Stimulated activated CD4-positive, alpha-beta T cell treated with anti-CD3 and anti-CD28 coated beads, Interleukin-4, amount 100 ng/mL, for 1 hour (primary cell): Measurements from ENCODE around the gene MRPL36.
"Not testable (repeated sequence)": the region's sequence is repeated elsewhere in the genome, so short reads cannot be mapped to it uniquely, and the experiment has no call there.

Experiments used
- DNase-seq: peaks from one replicate; pipeline ENCODE4 v3.0.0-alpha.2; 2020

MRPL36 gene

DNA sequence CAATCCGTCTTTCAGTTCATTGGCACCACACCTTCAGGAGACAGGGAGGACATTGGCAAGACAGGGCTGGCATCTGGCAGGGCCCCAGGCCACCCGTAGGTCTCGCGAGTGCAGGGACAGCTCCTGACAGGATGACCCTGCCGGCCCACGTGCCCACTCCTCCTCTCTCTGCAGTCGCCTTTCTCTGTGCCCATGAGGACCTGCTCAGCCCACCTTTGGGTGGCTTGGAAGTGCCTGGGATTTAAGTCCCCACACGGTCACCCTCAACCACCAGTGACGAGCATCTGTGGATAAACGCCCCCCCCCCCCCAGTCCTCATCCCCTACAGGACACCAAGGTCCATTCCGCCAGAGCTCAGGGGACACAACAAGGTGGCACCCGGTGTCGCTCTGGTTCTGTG, 4.1 kb downstream of the MRPL36 start:
- no peak for DNase-seq

DNA sequence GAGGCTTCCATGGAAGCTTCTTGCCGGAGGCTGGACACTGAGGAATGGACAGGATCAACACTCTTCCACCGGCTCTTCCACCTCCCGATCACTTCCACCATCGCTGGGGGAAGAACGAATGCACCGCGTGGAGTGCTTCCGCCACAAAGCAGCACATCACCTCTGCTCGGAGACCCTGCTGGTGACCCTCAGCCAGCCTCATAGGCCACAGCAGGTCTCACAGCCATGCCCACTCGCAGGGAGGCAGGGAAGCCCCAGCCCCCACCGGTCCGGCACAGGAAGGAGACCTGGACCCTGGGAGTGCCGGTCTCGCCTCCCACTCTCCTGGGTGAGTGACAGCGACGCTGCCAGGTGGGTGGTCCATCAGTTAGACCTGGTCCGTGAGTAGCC, 4.7 kb downstream of the MRPL36 start:
- no peak for DNase-seq

DNA sequence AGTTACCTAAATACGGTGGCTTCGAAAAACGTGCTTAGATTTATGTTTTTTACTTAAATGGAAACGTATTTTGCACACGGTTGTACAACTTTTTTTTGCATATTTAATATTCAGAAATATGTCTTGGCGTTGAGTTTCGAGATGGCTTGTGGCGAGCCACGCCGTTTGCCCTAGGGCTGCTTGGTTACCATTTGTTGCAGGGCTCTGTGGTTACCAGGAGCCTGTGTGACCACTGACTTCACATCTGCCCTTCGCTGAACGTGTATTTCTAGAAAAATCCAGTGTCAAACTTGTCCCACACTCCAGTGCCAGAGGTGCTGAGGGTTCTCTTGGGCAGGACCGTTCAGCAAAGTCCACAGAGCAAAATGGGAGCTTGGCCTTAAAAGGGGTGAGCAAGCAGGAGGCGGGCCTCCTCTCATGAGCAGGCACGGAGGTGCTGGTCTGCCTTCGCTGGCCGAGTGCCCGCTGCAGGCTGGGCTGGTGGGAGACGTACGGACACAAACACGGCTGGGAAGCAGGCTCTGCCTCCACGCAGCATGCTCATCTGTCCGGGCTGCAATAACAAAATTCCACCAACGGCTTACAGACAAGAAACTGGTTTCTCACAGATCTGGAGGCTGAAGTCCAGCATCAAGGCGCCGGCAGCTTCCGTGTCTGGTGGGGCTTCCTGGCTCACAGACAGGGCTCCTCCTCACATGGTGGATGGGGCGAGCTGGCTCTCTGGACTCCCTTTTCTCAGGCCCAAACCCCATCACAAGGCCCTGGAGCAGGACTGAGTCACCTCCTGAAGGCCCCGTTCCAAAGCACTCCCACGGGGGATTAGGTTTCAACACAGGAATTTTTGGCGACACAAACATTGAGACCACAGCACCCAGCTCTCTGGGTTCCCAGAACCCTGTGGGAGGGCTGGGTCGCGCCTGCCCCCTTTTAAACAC, 5.4 kb downstream of the MRPL36 start:
- DNase-seq = no peak

DNA sequence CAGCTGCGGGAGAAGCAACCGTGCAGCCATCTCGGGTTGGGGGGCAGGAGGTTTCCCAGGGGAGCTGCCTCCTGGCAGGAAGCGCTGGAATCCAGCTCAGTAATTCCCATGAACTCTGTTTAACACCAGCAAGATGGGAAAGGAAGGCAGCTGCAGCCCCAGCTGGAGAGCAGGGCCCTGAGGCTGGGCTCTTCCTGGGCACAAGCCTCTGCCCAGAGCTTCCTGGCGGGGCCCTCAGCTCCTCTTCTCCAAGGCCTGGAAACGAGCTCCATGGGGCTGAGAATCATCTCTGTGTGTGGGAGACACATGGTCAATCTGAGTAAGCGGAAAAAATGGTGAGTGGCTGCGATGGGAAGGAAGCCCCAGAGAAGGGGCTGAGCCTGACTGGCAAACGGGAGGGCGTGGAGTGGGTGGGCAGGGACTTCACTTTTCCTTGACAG, 6.3 kb downstream of the MRPL36 start:
- DNase-seq = no peak

DNA sequence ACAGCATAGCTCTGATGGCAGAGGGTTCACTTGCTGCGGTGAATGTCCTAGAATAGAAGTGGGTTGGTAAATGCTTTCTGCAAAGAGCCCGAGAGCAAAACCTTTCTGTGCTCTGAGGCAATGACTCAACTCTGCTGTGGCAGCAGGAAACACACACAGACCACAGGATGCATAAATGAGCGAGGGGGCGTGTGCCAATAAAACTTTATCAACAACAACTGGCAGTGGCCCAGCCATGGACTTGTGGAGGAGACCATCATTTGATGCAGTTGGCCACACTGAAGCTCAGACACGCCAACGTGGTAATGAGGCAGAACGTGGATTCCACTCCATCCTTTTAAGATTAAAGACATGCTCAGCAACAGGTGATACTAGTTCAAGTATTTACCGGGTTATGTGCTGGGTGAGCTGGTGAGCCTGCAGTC, 6.8 kb downstream of the MRPL36 start:
- peak; percentile 58 for DNase-seq

DNA sequence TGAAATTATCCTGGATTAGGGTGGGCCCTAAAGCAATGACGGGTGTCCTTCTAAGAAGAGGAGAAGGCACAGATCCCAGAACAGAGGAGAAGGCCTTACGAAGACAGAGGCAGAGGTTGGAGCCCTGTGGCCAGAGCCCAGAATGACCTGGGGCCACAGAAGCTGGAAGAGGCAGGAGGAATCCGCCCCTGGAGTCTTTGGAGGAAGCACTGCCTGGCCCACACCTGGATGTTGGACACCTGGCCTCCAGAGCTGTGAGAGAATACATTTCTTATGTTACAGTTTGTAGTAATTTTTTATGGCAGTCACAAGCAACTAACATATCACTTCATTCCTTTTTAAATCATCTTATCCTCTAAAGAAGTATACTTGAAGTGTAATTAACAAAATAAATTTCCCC, 8.5 kb downstream of the MRPL36 start:
- DNase-seq = no peak

DNA sequence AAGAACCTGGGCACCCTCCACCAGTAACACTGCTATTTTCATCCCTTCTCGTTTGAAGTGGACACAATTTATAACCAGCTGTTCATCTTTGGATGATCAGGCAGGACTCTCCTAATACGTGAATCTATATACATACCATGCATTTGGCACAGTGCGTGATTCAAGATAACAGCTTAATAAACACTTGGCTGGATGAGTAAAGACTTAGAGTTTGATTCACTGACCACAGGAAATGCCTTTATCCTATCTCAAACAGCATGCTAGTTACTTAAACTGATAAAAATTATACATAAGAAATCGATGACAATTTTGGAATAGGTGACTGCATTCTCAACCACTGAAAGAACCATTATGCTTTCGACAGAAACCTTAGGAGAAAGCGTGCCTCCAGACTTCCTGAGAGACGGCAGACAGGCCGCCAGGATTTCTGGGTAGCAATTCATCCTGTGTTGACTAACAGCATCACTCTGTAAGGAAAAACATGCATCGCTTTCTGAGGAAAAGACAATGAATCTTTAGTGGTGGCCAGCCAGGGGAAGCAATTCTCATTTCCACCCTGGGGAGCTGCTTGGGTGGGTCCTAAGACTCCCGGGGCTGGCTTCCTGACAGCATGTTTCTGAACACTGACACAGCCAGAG, 9.7 kb downstream of the MRPL36 start:
- no peak for DNase-seq

DNA sequence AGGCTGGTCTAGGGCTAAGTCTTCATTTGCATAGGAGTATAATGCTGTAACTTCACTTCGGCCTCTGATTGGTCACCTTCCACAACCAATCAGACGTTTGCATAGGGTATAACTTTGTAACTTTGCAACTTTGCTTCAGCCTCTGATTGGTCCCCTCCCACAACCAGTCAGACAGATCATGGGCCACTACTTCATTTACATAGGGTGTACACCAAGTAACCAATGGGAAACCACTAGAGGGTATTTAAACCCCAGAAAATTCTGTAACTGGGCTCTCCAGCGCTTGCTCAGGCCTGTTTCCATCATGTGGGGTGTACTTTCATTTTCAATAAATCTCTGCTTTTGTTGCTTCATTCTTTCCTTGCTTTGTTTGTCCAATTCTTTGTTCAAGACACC, 10.2 kb downstream of the MRPL36 start:
- not testable (repeated sequence) for DNase-seq

DNA sequence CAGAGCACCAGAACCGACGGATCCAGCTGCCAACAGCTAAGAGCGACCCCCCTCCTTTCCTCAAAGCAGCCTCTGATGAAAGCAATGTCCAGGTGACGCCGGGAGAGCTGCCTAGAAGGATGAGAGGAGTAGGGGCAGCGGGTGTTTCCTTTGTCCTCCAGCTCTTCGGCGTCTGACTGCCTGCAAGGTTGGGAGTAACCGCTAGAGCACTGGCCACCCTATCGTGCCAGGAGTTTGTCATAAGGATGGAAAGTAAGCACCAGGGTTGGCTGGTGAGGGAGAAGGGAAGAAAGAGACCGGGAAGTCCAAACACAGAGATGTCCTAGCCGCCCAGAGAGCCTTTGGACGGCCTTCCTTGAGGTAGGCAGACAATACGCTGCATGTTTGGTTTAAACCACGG, 10.8 kb downstream of the MRPL36 start:
- no peak for DNase-seq

DNA sequence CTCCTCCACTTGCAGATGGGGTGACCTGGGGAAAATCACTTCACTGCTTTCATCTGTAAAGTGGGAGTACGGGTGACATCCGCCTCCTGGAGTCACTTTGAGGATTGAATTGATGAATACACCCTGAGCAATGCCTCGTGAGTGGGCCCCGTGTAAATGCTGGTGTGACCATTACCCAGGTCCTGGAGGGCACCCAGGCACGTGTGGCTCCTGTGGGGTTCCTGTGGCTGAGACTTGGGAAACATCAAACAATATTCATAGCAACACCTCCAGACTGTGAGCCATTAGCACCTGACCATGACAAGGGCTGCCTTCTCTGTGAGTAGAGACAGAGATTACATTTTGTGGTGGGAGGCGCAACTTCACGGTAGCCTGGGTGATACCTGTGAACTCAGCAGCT, 11.4 kb downstream of the MRPL36 start:
- no peak for DNase-seq

DNA sequence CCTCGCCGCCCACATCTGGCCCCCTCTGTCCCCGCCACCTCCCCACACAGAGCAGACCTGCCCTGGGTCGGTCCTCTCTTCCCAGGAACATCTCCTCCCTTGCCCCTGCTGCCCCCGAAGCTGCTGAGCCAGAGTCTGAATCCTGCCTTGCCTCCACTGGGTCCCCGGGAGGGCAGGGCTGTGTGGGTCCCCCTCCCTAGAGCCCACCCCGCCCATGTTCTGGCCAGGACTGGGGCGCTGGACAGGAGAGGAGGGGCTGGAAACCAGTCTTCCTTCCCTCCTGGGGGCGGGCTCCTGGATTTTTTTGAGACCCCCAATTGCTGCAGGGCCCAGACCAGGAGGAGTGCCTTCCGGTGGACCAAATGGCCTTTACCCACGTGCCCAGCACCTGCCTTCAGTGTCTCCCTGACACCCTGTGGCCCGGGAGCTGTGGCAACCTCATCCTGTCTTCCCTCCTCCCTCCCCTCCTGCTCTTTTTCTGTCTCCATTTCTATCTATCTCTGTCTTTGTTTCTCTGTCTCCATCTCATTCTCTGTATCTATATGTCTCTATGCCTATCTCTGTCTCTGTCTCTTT, 12.1 kb downstream of the MRPL36 start:
- no peak for DNase-seq

DNA sequence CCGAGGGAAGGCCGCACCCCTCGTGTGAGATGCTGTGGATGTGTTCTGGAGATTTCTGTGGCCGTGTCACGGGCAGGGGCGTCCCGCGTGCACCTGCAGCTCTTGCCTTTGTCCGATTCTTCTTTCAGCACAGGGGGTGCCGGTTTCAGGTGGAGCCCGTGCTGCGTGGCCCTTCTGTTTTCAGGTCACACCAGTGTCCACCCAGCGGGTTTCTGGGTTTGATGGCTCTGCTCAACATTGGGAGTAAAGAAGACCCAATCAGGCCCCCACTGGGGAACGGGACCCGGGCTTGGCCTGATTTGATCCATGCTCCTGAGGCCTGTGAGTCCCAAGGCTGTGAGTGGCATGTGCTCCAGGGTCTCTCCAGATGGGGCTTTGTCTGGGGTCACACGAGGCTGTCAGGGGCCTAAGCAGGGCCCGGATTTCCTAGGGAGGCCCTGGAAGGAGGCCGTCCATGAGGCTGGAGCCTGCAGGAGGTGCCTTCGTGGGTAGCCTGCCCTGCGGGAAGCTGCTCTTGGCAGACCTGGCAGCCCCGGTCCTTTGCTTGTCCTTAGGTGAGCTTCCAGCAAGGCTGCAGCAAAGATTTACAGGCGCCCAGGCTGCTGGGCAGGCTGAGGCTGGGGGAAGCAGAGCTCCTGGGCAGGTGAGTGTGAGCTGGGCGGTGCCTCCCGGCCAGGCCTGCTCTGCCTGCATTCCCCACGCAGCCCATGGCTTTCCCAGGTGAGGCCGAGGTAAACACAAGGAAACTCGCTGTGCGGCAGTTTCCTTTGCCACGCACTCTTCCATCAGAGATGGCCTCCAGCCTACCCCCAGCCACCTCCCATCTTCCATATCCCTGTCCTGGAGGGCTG, 12.8 kb downstream of the MRPL36 start:
- no peak for DNase-seq

DNA sequence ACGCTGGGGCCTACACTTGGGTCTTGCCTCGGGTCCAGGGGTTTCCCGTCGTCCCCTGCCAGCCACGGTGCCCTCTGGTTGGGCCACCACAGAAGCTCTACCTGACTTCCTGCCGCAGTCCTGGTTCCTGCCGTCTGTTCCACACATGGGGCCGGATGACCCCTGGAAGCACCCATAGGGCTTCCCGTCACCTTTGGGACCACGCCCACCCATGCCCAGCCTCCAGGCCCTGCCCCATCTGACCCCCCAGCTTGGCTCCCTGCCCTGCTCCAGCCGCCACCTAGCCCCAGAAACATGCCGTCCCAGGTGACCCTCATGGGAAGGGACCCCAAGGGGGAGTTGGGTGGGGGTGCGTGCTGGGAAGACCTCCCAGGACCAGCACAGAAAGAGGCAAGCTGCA, 13.7 kb downstream of the MRPL36 start:
- no peak for DNase-seq

DNA sequence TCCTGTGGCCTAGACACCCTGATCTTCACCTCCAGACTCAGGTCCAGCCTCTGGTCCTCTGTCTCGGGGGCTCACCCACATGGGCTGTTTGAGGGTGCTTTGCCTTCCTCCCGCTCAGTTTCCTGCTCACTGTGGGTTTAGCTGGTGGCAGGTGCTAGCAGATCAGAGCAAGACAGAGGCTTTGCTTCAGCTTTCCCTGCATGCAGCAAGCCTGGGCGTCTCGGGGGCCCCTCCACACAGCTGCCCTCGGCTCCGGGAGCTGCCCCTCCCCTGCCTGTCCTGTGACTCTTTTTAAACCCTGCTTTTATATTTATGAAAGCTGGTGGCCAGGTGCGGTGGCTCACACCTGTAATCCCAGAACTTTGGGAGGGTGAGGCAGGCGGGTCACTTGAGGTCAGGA, 14.6 kb downstream of the MRPL36 start:
- DNase-seq = no peak

DNA sequence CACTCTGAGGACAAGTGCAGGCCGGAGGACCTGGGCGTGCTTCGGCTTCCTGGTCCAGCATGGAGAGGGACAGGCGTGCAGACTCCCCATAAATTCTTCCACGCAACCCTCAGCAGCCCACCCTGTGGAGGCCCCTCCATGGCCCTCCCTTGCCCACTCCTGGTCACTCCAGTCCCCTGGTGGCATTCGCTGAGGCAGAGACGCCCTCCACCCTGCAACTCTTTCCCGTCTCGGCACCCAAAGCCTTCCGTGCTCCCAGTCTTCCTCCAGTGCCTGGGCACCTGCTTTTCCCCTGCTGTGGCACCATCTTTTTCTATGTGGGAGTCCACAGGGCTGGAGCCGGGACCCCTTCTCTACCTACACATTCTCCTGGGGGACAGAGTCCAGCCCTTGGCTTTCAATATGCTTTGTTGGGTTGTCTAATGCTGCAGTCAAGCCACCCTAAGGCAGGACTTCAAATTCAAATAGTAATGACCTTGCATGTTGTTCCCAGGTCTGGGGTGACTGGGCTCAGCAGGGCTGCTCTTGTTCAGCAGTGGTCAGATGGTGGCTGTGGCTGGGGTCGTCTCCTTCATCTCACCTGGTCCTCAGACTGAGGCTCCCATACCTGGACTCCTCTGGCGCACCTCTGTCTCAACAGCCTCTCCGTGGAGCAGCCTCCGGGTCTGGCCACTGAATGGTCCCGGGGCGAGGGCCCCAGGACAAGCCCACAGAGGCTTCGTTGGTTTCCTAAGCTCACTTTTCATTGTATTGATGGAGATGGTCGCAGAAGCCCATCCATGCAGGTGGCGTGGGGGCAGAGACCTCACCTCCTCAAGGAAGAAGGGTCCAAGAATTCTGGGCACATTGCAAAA, 15.2 kb downstream of the MRPL36 start:
- DNase-seq = no peak

DNA sequence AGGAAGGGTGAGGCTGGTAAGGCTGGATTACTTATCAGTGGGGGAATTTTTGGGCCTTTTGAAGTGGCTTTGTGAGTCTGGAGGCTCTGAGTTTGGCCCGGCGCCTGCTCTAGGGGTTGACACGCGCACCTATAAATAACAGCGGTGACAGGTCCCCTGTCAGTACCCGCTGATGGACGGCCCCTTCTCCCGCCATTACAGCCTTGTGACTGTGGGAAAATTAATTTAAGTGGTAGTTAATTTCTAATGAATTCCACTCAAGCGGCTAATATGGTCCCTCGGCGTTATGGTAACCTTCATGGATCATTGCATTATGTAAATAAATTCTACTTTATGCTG, 16.5 kb downstream of the MRPL36 start:
- no peak for DNase-seq

DNA sequence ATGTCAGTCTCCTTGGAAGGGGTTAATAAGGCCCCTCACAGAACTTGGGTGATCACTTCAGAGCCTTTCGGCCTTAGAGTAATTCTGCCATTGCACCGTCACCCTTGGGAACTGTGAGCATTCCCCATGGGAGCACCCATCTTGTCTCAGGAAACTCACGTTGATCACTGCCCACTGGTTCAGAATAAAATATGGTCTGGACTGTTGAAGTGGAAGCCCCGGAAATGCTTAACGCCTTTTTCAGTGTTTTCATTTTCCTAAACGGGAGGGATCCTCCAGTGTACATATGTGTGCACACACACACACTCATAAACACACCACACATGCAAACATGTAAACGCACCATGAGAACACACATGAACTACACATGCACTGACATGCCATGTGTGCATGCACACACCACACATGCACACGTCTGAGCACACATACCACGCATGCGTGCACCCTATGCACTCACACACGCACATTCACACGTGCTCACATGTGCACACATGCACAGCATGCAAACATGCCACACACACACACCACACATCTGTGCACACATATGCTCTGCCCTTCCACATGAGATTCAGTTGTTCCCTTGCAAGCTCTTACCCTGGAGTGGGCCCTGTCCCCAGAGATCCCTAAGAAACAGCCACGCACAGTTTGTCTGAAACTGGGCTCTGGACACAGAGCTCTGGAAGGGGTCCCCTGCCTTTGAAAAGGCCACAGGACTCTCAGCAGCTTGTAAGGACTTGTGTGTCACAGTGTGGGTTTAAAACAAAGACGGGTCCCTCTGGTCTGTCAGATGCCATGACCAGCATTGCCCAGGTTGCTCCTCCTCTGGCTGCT, 17.0 kb downstream of the MRPL36 start:
- DNase-seq = no peak

DNA sequence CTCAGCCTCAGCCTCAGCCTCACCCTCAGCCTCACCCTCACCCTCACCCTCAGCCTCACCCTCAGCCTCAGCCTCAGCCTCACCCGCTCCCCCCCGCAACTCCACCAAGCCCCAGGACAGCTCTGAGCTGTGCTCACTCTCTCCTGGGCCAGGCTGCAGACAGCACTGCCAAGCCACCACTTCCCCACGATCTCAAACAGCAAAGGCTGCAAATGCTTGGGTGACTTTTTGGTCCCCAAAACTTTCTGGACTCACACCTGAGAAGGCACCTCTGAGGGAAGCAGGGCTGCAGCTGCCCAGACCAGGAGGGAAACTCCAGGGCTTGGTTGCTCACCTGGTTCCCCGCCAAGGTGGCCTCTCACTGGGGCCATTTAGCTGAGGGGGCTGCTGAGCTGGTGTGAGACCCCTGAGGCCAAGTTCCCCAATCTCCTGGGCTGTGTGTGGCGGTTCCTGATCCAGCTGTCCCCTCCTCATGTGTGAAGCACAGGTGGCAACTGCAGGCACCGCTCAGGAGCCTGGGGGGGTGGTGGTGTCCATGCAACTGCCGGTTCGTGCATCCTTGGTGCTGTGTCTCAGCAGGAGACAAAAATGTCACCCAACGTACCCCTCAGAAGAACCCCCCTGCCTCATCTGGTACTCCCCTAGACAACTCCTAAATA, 17.8 kb downstream of the MRPL36 start:
- DNase-seq = no peak

DNA sequence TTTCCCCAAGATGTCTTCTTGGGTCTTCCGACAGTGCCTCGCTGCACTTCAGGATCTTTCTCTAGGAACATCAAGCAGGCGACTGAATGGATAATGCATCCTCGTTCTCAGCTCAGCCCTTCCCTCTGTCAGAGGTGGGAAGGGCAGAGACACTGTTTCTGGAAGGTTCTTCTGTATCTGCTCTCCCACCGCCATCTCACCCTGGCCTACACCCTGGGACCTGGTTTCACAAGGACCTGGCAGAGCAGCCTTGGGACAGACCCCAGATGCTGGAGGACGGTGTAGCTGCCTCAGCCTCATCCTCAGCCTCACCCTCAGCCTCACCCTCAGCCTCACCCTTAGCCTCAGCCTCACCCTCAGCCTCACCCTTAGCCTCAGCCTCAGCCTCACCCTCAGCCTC, 18.5 kb downstream of the MRPL36 start:
- no peak for DNase-seq

DNA sequence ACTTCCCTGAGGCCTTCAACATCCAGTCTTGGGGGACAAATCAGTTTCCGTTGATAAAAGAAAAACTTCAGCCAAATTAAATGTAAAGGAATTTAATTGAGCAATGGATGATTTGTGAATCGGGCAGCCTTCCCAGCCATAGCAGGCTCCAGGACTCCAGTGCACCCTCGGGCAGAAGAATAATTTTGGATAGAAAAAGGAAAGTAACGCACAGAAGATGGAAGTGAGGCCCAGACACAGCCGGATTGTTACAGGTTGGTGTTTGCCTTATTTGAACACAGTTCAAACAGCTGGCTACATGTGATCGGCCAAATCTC, 19.1 kb downstream of the MRPL36 start:
- no peak for DNase-seq
